ENCODE results near the gene RERE. TPM values are rescaled to one million over a fixed set of nuclear protein-coding genes. Genes with fewer than 3 reads are reported as not detected.

The RERE gene
- total RNA-seq, 1 donor = 55.0 TPM

DNA sequence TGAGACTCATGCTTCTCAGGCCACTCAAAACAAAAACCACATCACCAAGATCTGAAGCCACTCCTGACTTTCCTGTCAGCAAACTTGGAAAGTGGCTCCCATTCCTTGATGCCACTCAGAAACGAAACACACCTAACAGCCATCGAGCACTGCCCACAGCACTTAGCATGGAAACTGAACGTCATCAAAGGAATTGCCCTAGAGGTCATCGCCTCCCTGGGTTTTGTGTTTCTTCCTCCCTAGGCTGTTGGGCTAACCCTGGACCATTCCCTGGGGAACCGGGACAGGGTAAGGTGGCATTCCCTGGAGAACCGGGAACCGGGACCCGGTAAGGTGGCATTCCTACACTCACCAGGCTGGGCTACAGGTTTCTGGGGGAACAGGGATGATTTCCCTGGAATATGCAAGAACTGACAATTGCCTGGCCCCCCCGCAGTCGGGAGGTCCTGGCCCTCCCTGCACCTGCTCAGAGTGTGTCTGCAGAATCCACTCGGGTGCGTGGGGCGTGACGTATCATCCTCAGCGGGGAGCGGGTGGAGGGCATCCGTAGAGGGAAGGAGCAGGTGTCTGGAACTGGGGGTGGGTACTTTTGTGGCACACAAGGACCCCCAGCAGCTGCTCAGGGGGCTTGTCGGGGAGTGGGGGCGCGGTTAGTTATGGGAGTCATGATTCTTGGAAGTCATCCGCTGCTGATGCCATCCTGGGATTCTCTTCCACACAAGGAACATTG, 469.2 kb downstream of the RERE start:
- no peaks in the 10 kb centered on the region for H3K9me3 ChIP-seq (ENCODE audit: low read depth, low read length)
- H3K27ac ChIP-seq (ENCODE audit: low read depth, low read length) = no peak overlapping the region
- H3K4me2 ChIP-seq (ENCODE audit: insufficient read depth, low read length) = no peak overlapping the region
- H4K20me1 ChIP-seq (ENCODE audit: insufficient read depth, low read length) = peaks cover 12% of the 10 kb centered on the region
- peaks cover 9% of the 10 kb centered on the region for H3K4me1 ChIP-seq (ENCODE audit: insufficient read depth, low read length)
- H3K27me3 ChIP-seq (ENCODE audit: insufficient read depth, low read length) = no peaks in the 10 kb centered on the region
- no peak overlapping the region for H3K4me3 ChIP-seq (ENCODE audit: insufficient read depth, low read length)
- no peaks in the 10 kb centered on the region for H3K79me2 ChIP-seq (ENCODE audit: insufficient read depth, low read length)
- TF ChIP-seq, protein P1, sequence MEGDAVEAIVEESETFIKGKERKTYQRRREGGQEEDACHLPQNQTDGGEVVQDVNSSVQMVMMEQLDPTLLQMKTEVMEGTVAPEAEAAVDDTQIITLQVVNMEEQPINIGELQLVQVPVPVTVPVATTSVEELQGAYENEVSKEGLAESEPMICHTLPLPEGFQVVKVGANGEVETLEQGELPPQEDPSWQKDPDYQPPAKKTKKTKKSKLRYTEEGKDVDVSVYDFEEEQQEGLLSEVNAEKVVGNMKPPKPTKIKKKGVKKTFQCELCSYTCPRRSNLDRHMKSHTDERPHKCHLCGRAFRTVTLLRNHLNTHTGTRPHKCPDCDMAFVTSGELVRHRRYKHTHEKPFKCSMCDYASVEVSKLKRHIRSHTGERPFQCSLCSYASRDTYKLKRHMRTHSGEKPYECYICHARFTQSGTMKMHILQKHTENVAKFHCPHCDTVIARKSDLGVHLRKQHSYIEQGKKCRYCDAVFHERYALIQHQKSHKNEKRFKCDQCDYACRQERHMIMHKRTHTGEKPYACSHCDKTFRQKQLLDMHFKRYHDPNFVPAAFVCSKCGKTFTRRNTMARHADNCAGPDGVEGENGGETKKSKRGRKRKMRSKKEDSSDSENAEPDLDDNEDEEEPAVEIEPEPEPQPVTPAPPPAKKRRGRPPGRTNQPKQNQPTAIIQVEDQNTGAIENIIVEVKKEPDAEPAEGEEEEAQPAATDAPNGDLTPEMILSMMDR (IDR thresholded peaks at IDR 0.05; ENCODE audit: extremely low read depth, low read depth, low read length) = no peak
- DNase-seq (ENCODE audit: insufficient read length, low spot score, missing footprints) = peak; percentile 64
- H3K36me3 ChIP-seq (ENCODE audit: insufficient read depth, low read length) = peaks cover 7% of the 10 kb centered on the region
- no peak overlapping the region for H2AFZ ChIP-seq (ENCODE audit: low read length)

GRCh38 chr1:8347635-8348034, 469.8 kb downstream of the RERE start:
- TF ChIP-seq, protein P1 (IDR thresholded peaks at IDR 0.05; ENCODE audit: extremely low read depth, low read depth, low read length) = no peak
- no peak overlapping the region for H3K27ac ChIP-seq (ENCODE audit: low read depth, low read length)
- H3K4me1 ChIP-seq (ENCODE audit: insufficient read depth, low read length) = peaks cover 13% of the 10 kb centered on the region
- no peaks in the 10 kb centered on the region for H3K79me2 ChIP-seq (ENCODE audit: insufficient read depth, low read length)
- H4K20me1 ChIP-seq (ENCODE audit: insufficient read depth, low read length) = peaks cover 8% of the 10 kb centered on the region
- H3K4me3 ChIP-seq (ENCODE audit: insufficient read depth, low read length) = no peak overlapping the region
- H3K4me2 ChIP-seq (ENCODE audit: insufficient read depth, low read length) = no peak overlapping the region
- no peaks in the 10 kb centered on the region for H3K9me3 ChIP-seq (ENCODE audit: low read depth, low read length)
- peaks cover 1% of the 10 kb centered on the region for H3K36me3 ChIP-seq (ENCODE audit: insufficient read depth, low read length)
- no peaks in the 10 kb centered on the region for H3K27me3 ChIP-seq (ENCODE audit: insufficient read depth, low read length)
- H2AFZ ChIP-seq (ENCODE audit: low read length) = no peak overlapping the region
- peak; percentile 49 for DNase-seq (ENCODE audit: insufficient read length, low spot score, missing footprints)

- DNase-seq (ENCODE audit: insufficient read length, low spot score, missing footprints) = peak; percentile 72
- Histone ChIP-seq H4K20me1 (ENCODE audit: insufficient read depth, low read length) (peaks cover 7% of the 10 kb centered on the region), H3K27me3 (ENCODE audit: insufficient read depth, low read length) (no peaks in the 10 kb centered on the region), H3K27ac (ENCODE audit: low read depth, low read length) (no peak overlapping the region), H3K9me3 (ENCODE audit: low read depth, low read length) (no peaks in the 10 kb centered on the region), H3K4me3 (ENCODE audit: insufficient read depth, low read length) (no peak overlapping the region), H2AFZ (ENCODE audit: low read length) (no peak overlapping the region), H3K36me3 (ENCODE audit: insufficient read depth, low read length) (no peaks in the 10 kb centered on the region), H3K79me2 (ENCODE audit: insufficient read depth, low read length) (no peaks in the 10 kb centered on the region), H3K4me2 (ENCODE audit: insufficient read depth, low read length) (no peak overlapping the region), H3K4me1 (ENCODE audit: insufficient read depth, low read length) (peaks cover 13% of the 10 kb centered on the region)
- TF ChIP-seq, protein P1 (IDR thresholded peaks at IDR 0.05; ENCODE audit: extremely low read depth, low read depth, low read length) = no peak
These were observed 471.6 kb downstream of the RERE start for GRCh38 chr1:8345621-8346415.

- H3K27me3 ChIP-seq (ENCODE audit: insufficient read depth, low read length) = no peaks in the 10 kb centered on the region
- H2AFZ ChIP-seq (ENCODE audit: low read length) = no peak overlapping the region
- peaks cover 13% of the 10 kb centered on the region for H3K4me1 ChIP-seq (ENCODE audit: insufficient read depth, low read length)
- H3K36me3 ChIP-seq (ENCODE audit: insufficient read depth, low read length) = no peaks in the 10 kb centered on the region
- no peaks in the 10 kb centered on the region for H3K79me2 ChIP-seq (ENCODE audit: insufficient read depth, low read length)
- H3K27ac ChIP-seq (ENCODE audit: low read depth, low read length) = no peak overlapping the region
- no peaks in the 10 kb centered on the region for H3K9me3 ChIP-seq (ENCODE audit: low read depth, low read length)
- TF ChIP-seq, protein P1 (IDR thresholded peaks at IDR 0.05; ENCODE audit: extremely low read depth, low read depth, low read length) = no peak
- H4K20me1 ChIP-seq (ENCODE audit: insufficient read depth, low read length) = peaks cover 4% of the 10 kb centered on the region
- DNase-seq (ENCODE audit: insufficient read length, low spot score, missing footprints) = peak; percentile 56
- no peak overlapping the region for H3K4me3 ChIP-seq (ENCODE audit: insufficient read depth, low read length)
- H3K4me2 ChIP-seq (ENCODE audit: insufficient read depth, low read length) = no peak overlapping the region
These were observed 472.4 kb downstream of the RERE start for GRCh38 chr1:8344893-8345507.

All from osteoblast (primary cell).